ENCODE data around the gene SDHC. TPM values are rescaled to one million over a fixed set of nuclear protein-coding genes. Genes with fewer than 3 reads are reported as not detected.

The SDHC gene
- total RNA-seq, 1 experiment from 2014 or later: 192 TPM

DNA sequence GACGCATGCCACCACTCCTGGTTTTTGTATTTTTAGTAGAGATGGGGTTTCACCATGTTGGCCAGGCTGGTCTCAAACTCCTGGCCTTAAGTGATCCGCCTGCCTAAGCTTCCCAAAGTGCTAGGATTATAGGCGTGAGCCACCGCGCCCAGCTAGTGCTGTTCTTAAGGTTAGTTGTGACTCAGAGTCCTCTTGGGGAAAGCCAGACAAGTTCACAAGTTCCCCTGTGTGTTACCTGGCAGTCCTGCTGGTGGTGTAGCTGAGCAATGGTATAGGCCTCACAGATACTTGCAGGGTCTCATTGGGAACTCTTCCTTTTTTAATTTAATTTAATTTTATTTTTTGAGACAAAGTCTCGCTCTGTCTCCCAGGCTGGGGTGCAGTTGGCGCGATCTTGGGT, 42.9 kb downstream of the SDHC start:
- TF ChIP-seq, protein P1, sequence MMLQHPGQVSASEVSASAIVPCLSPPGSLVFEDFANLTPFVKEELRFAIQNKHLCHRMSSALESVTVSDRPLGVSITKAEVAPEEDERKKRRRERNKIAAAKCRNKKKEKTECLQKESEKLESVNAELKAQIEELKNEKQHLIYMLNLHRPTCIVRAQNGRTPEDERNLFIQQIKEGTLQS (IDR thresholded peaks at IDR 0.05): no peak
- TF ChIP-seq ELF1 (IDR thresholded peaks at IDR 0.05; ENCODE audit: borderline replicate concordance, low read depth) (no peak), RAD21 (IDR thresholded peaks at IDR 0.05; ENCODE audit: low read depth) (no peak)
- Histone ChIP-seq H3K4me3 (replicated peaks in 1 of 2; ENCODE audit: low read depth in 1 of 2, low read length in 2 of 2) (no peak overlapping the region), H4K20me1 (ENCODE audit: insufficient read depth) (no peaks in the 10 kb centered on the region), H2AFZ (ENCODE audit: low read depth, low read length, poor library complexity, severe bottlenecking) (no peak overlapping the region), H3K27ac (ENCODE audit: low read depth, low read length) (no peak overlapping the region), H3K9me3 (ENCODE audit: control insufficient read depth in 1 of 2, insufficient read depth in 1 of 2, low read depth in 1 of 2, low read length in 2 of 2) (no peaks in the 10 kb centered on the region), H3K4me1 (ENCODE audit: control insufficient read depth in 1 of 2, insufficient read depth in 2 of 2, low read length in 2 of 2) (no peaks in the 10 kb centered on the region), H3K4me2 (ENCODE audit: low read length) (no peak overlapping the region), H3K9me2 (ENCODE audit: insufficient read depth) (no peaks in the 10 kb centered on the region), H3K79me2 (ENCODE audit: insufficient read depth, low read length) (no peaks in the 10 kb centered on the region), H3K36me3 (ENCODE audit: control insufficient read depth in 1 of 2, insufficient read depth in 2 of 2, low read length in 2 of 2) (no peaks in the 10 kb centered on the region), H3K9ac (ENCODE audit: low read length) (no peak overlapping the region), H3K27me3 (ENCODE audit: insufficient read depth, low read length) (no peaks in the 10 kb centered on the region)
- BruUV-seq (replicated peaks): no TSS peak
- intact Hi-C loops (cut with micrococcal nuclease): no loop called here
- POLR2A ChIA-PET: no interaction called here
- no peak for ATAC-seq
- CTCF ChIA-PET: no interaction called here
- RAD21 ChIA-PET (ENCODE audit: low non-redundant PET in 1 of 2, low total read pairs in 2 of 2, uncharacterized antibody in 2 of 2, unreplicated experiment in 2 of 2): no interaction called here
- DNase-seq (ENCODE audit: low read depth, low spot score): no peak

DNA sequence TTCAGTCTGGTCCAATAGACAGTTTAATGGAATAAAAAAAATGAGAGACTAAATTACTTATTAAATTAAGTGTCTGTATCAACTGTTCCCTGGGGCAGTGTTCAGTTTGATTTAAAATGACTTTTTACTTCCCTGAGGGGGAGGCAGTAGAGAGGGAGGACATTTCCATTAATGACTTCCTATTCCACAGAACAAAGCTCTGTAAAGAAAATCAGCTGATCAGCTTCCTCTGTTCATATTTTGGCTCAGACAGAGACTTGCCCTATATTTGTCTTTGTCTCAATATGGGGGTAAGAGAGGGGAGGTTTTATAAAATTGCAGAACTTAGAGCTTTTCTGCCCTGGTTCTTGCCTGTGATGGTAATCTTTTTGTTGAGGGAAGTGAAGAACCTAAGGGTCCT, 45.1 kb downstream of the SDHC start:
- RAD21 ChIA-PET (ENCODE audit: low non-redundant PET in 1 of 2, low total read pairs in 2 of 2, uncharacterized antibody in 2 of 2, unreplicated experiment in 2 of 2): no interaction called here
- Histone ChIP-seq H3K4me3 (replicated peaks in 1 of 2; ENCODE audit: low read depth in 1 of 2, low read length in 2 of 2) (no peak overlapping the region), H2AFZ (ENCODE audit: low read depth, low read length, poor library complexity, severe bottlenecking) (no peak overlapping the region), H3K27ac (ENCODE audit: low read depth, low read length) (no peak overlapping the region), H3K9ac (ENCODE audit: low read length) (no peak overlapping the region), H4K20me1 (ENCODE audit: insufficient read depth) (no peaks in the 10 kb centered on the region), H3K27me3 (ENCODE audit: insufficient read depth, low read length) (no peaks in the 10 kb centered on the region), H3K36me3 (ENCODE audit: control insufficient read depth in 1 of 2, insufficient read depth in 2 of 2, low read length in 2 of 2) (peaks cover 7 to 8% of the 10 kb centered on the region in 2 experiments; a peak in 3 of 4 replicates), H3K9me2 (ENCODE audit: insufficient read depth) (no peaks in the 10 kb centered on the region), H3K9me3 (ENCODE audit: control insufficient read depth in 1 of 2, insufficient read depth in 1 of 2, low read depth in 1 of 2, low read length in 2 of 2) (no peaks in the 10 kb centered on the region), H3K79me2 (ENCODE audit: insufficient read depth, low read length) (no peaks in the 10 kb centered on the region), H3K4me2 (ENCODE audit: low read length) (no peak overlapping the region), H3K4me1 (ENCODE audit: control insufficient read depth in 1 of 2, insufficient read depth in 2 of 2, low read length in 2 of 2) (no peaks in the 10 kb centered on the region)
- CTCF ChIA-PET: no interaction called here
- DNase-seq (ENCODE audit: low read depth, low spot score) (no peak), ATAC-seq (no peak)
- intact Hi-C loops (cut with micrococcal nuclease): no loop called here
- no TSS peak for BruUV-seq (replicated peaks)
- POLR2A ChIA-PET: no interaction called here
- TF ChIP-seq SRF (IDR thresholded peaks at IDR 0.05; ENCODE audit: low read depth): no peak
- TF ChIP-seq ELF1 (IDR thresholded peaks at IDR 0.05; ENCODE audit: borderline replicate concordance, low read depth): no peak
- TF ChIP-seq, protein P1 (IDR thresholded peaks at IDR 0.05): no peak
- TF ChIP-seq EGR1 (IDR thresholded peaks at IDR 0.05; ENCODE audit: low read depth): no peak
- TF ChIP-seq, protein P2, sequence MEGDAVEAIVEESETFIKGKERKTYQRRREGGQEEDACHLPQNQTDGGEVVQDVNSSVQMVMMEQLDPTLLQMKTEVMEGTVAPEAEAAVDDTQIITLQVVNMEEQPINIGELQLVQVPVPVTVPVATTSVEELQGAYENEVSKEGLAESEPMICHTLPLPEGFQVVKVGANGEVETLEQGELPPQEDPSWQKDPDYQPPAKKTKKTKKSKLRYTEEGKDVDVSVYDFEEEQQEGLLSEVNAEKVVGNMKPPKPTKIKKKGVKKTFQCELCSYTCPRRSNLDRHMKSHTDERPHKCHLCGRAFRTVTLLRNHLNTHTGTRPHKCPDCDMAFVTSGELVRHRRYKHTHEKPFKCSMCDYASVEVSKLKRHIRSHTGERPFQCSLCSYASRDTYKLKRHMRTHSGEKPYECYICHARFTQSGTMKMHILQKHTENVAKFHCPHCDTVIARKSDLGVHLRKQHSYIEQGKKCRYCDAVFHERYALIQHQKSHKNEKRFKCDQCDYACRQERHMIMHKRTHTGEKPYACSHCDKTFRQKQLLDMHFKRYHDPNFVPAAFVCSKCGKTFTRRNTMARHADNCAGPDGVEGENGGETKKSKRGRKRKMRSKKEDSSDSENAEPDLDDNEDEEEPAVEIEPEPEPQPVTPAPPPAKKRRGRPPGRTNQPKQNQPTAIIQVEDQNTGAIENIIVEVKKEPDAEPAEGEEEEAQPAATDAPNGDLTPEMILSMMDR (IDR thresholded peaks at IDR 0.05 in 2 of 3, conservative IDR thresholded peaks at IDR 0.05 in 1 of 3; ENCODE audit: borderline replicate concordance in 1 of 3, insufficient read depth in 1 of 3, low read depth in 2 of 3, low read length in 2 of 3): no peak
- no peak for TF ChIP-seq SP1 (IDR thresholded peaks at IDR 0.05; ENCODE audit: low read depth)
- TF ChIP-seq JUND (IDR thresholded peaks at IDR 0.05): no peak
- TF ChIP-seq, protein P3, sequence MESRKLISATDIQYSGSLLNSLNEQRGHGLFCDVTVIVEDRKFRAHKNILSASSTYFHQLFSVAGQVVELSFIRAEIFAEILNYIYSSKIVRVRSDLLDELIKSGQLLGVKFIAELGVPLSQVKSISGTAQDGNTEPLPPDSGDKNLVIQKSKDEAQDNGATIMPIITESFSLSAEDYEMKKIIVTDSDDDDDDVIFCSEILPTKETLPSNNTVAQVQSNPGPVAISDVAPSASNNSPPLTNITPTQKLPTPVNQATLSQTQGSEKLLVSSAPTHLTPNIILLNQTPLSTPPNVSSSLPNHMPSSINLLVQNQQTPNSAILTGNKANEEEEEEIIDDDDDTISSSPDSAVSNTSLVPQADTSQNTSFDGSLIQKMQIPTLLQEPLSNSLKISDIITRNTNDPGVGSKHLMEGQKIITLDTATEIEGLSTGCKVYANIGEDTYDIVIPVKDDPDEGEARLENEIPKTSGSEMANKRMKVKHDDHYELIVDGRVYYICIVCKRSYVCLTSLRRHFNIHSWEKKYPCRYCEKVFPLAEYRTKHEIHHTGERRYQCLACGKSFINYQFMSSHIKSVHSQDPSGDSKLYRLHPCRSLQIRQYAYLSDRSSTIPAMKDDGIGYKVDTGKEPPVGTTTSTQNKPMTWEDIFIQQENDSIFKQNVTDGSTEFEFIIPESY (IDR thresholded peaks at IDR 0.05; ENCODE audit: extremely low read depth, insufficient replicate concordance, low read length): no peak
- TF ChIP-seq, protein P4, sequence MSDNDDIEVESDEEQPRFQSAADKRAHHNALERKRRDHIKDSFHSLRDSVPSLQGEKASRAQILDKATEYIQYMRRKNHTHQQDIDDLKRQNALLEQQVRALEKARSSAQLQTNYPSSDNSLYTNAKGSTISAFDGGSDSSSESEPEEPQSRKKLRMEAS (IDR thresholded peaks at IDR 0.05): no peak
- no peak for TF ChIP-seq TCF7L2 (IDR thresholded peaks at IDR 0.05; ENCODE audit: borderline replicate concordance, extremely low read depth, insufficient read depth, insufficient read length)
- no peak for TF ChIP-seq FOSL1 (IDR thresholded peaks at IDR 0.05; ENCODE audit: low read depth)
- TF ChIP-seq ZNF274 (IDR thresholded peaks at IDR 0.05; ENCODE audit: low read depth, low read length): no peak
- no peak for TF ChIP-seq RAD21 (IDR thresholded peaks at IDR 0.05; ENCODE audit: low read depth)
- no peak for TF ChIP-seq POLR2A (IDR thresholded peaks at IDR 0.05; ENCODE audit: borderline replicate concordance, extremely low read depth, insufficient read depth, insufficient read length)

All from HCT116 (cell line).